Trophoblast cell (in vitro differentiated cells and primary cell): ENCODE measurements around the gene CPEB1.
A peak's percentile ranks its signal among the peaks of the same experiment; 100 is the strongest.

ENCODE experiments used
- DNase-seq, 2 donors: peaks; one replicate each; pipeline ENCODE4 v3.0.0-alpha.2; 2016
- H2AFZ ChIP-seq: 2 replicates; pipeline ENCODE4 v1.6.1; 2013; ENCODE audit warnings: low read length, moderate library complexity, mild to moderate bottlenecking; ENCODE audit not compliant: insufficient read depth, poor library complexity
- H2AK5ac ChIP-seq: 2 replicates; pipeline ENCODE4 v1.6.1; 2013; ENCODE audit warnings: mild to moderate bottlenecking, low read length
- H2BK120ac ChIP-seq: 2 replicates; pipeline ENCODE4 v1.6.1; 2013; ENCODE audit warnings: low read length, mild to moderate bottlenecking, moderate library complexity; ENCODE audit not compliant: insufficient read depth, poor library complexity
- H2BK12ac ChIP-seq: 2 replicates; pipeline ENCODE4 v1.6.1; 2013; ENCODE audit warnings: mild to moderate bottlenecking, low read length, moderate library complexity
- H2BK5ac ChIP-seq: 2 replicates; pipeline ENCODE4 v1.6.1; 2013; ENCODE audit warnings: low read length, low read depth, moderate library complexity, mild to moderate bottlenecking; ENCODE audit not compliant: poor library complexity
- H3K14ac ChIP-seq: 2 replicates; pipeline ENCODE4 v1.6.1; 2013; ENCODE audit warnings: mild to moderate bottlenecking, low read length
- H3K18ac ChIP-seq: 2 replicates; pipeline ENCODE4 v1.6.1; 2013; ENCODE audit warnings: mild to moderate bottlenecking, low read length
- H3K23ac ChIP-seq: 2 replicates; pipeline ENCODE4 v1.6.1; 2013; ENCODE audit warnings: low read length
- H3K27ac ChIP-seq: 2 replicates; pipeline ENCODE4 v1.5.1; 2013; ENCODE audit warnings: low read depth, mild to moderate bottlenecking, inconsistent platforms, low read length, moderate library complexity
- H3K27me3 ChIP-seq: 2 replicates; pipeline ENCODE4 v1.6.1; 2013; ENCODE audit warnings: inconsistent platforms, mild to moderate bottlenecking, low read length, moderate library complexity; ENCODE audit not compliant: insufficient read depth
- H3K36me3 ChIP-seq, 2 experiments: 1 replicate in 1 of 2; 2 replicates in 1 of 2; pipeline ENCODE4 v1.6.1; 2013; ENCODE audit warnings: low read length in 2 of 2, mild to moderate bottlenecking in 2 of 2, moderate library complexity in 1 of 2; ENCODE audit not compliant: insufficient read depth in 2 of 2, control insufficient read depth in 1 of 2
- H3K4ac ChIP-seq: 2 replicates; pipeline ENCODE4 v1.6.1; 2013; ENCODE audit warnings: low read depth, mild to moderate bottlenecking, low read length, moderate library complexity
- H3K4me1 ChIP-seq, 2 experiments: 1 replicate in 1 of 2; 2 replicates in 1 of 2; pipeline ENCODE4 v1.6.1; 2013; ENCODE audit warnings: low read length in 2 of 2, mild to moderate bottlenecking in 2 of 2, moderate library complexity in 1 of 2; ENCODE audit not compliant: insufficient read depth in 2 of 2, control insufficient read depth in 1 of 2
- H3K4me2 ChIP-seq: 2 replicates; pipeline ENCODE4 v1.6.1; 2013; ENCODE audit warnings: inconsistent platforms, mild to moderate bottlenecking, low read length, moderate library complexity
- H3K4me3 ChIP-seq: 2 replicates; pipeline ENCODE4 v1.5.1; 2013; ENCODE audit warnings: mild to moderate bottlenecking, low read depth, low read length, inconsistent platforms
- H3K79me1 ChIP-seq: one replicate; pipeline ENCODE4 v1.6.1; 2013; ENCODE audit warnings: low read length
- H3K79me2 ChIP-seq: 2 replicates; pipeline ENCODE4 v1.6.1; 2013; ENCODE audit warnings: low read length, mild to moderate bottlenecking; ENCODE audit not compliant: control insufficient read depth, insufficient read depth, poor library complexity
- H3K9ac ChIP-seq: 2 replicates; pipeline ENCODE4 v1.6.1; 2013; ENCODE audit warnings: mild to moderate bottlenecking, low read length
- H3K9me3 ChIP-seq: 2 replicates; pipeline ENCODE4 v1.6.1; 2013; ENCODE audit warnings: low read depth, mild to moderate bottlenecking, control low read depth, inconsistent platforms, low read length; ENCODE audit not compliant: insufficient read depth
- H4K12ac ChIP-seq: 2 replicates; pipeline ENCODE4 v1.6.1; 2013; ENCODE audit warnings: low read depth, mild to moderate bottlenecking, low read length, moderate library complexity
- H4K8ac ChIP-seq: 2 replicates; pipeline ENCODE4 v1.6.1; 2013; ENCODE audit warnings: low read depth, mild to moderate bottlenecking, low read length, moderate library complexity
- H4K91ac ChIP-seq: one replicate; pipeline ENCODE4 v1.6.1; 2013; ENCODE audit warnings: low read depth, mild to moderate bottlenecking, low read length, moderate library complexity
- WGBS: extraction: QIAGEN DNeasy Blood & Tissue Kit; methylation state at CpG from one replicate; pipeline ENCODE4 v1.1.7; 2013; ENCODE audit warnings: missing lambda C conversion rate; ENCODE audit not compliant: insufficient read length, insufficient coverage; ENCODE audit errors: extremely low coverage; 5-methylcytosine and 5-hydroxymethylcytosine counted together

The CPEB1 gene

GRCh38 chr15:82554849-82555248, 92.3 kb downstream of the CPEB1 start:
- H3K4me2 ChIP-seq, result no peak overlapping the region
- no peaks in the 10 kb centered on the region for H3K79me2 ChIP-seq
- no peak overlapping the region for H2BK12ac ChIP-seq
- H4K91ac ChIP-seq, result no peak overlapping the region
- H2BK120ac ChIP-seq, result no peak overlapping the region
- no peak overlapping the region for H3K23ac ChIP-seq
- WGBS, result no CpG with 5 or more reads among the region's 2 CpGs
- no peak overlapping the region for H4K8ac ChIP-seq
- no peak overlapping the region for H3K14ac ChIP-seq
- H3K36me3 ChIP-seq, result no peaks in the 10 kb centered on the region
- no peak overlapping the region for H2BK5ac ChIP-seq
- H2AFZ ChIP-seq, result no peak overlapping the region
- H3K79me1 ChIP-seq, result no peaks in the 10 kb centered on the region
- no peak overlapping the region for H3K4ac ChIP-seq
- no peak overlapping the region for H3K18ac ChIP-seq
- no peaks in the 10 kb centered on the region for H3K9me3 ChIP-seq
- H3K9ac ChIP-seq, result no peak overlapping the region
- no peak overlapping the region for H4K12ac ChIP-seq
- DNase-seq, result peak in 1 of 2 donors; percentile 19
- no peaks in the 10 kb centered on the region for H3K27me3 ChIP-seq
- H3K4me1 ChIP-seq, result no peaks in the 10 kb centered on the region
- no peak overlapping the region for H2AK5ac ChIP-seq
- no peak overlapping the region for H3K27ac ChIP-seq
- H3K4me3 ChIP-seq, result no peak overlapping the region

DNA sequence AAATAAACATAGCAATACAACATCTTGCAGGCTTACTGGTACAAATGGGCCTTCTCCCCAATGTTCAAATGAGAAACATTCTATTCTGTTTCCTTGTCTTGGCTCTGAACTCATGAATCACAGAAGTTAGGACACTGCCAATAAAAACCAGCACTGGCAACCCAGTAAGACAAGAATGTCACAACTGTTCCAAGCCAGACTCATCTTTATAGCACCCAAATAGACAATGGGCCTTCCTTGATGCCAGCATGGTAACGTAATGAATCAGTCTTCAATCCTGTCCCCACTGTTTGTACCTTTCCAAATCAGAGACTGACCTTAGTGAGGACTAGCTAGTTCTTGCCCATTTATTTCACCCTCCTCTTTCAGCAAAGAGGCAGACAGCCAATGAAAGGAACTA, 92.8 kb downstream of the CPEB1 start:
- no CpG with 5 or more reads among the region's 1 CpG for WGBS
- no peak overlapping the region for H4K91ac ChIP-seq
- no peak overlapping the region for H2AK5ac ChIP-seq
- no peak for DNase-seq
- no peak overlapping the region for H3K23ac ChIP-seq
- no peak overlapping the region for H2BK12ac ChIP-seq
- H4K8ac ChIP-seq, result no peak overlapping the region
- no peaks in the 10 kb centered on the region for H3K27me3 ChIP-seq
- H3K9me3 ChIP-seq, result no peaks in the 10 kb centered on the region
- no peaks in the 10 kb centered on the region for H3K4me1 ChIP-seq
- no peak overlapping the region for H4K12ac ChIP-seq
- H3K4me3 ChIP-seq, result no peak overlapping the region
- H3K18ac ChIP-seq, result no peak overlapping the region
- no peak overlapping the region for H2AFZ ChIP-seq
- no peak overlapping the region for H3K9ac ChIP-seq
- no peak overlapping the region for H3K4me2 ChIP-seq
- no peak overlapping the region for H3K27ac ChIP-seq
- H2BK120ac ChIP-seq, result no peak overlapping the region
- no peak overlapping the region for H3K4ac ChIP-seq
- no peak overlapping the region for H3K14ac ChIP-seq
- no peaks in the 10 kb centered on the region for H3K79me2 ChIP-seq
- H3K36me3 ChIP-seq, result no peaks in the 10 kb centered on the region
- no peak overlapping the region for H2BK5ac ChIP-seq
- no peaks in the 10 kb centered on the region for H3K79me1 ChIP-seq

- Histone ChIP-seq H3K27ac (no peak overlapping the region), H2BK5ac (no peak overlapping the region), H3K4me3 (no peak overlapping the region), H4K8ac (no peak overlapping the region), H4K12ac (no peak overlapping the region), H2AK5ac (no peak overlapping the region), H3K14ac (no peak overlapping the region), H2BK12ac (no peak overlapping the region), H2AFZ (no peak overlapping the region), H4K91ac (no peak overlapping the region), H3K4ac (no peak overlapping the region), H3K36me3 (no peaks in the 10 kb centered on the region), H3K4me1 (no peaks in the 10 kb centered on the region), H3K18ac (no peak overlapping the region), H3K79me1 (no peaks in the 10 kb centered on the region), H3K4me2 (no peak overlapping the region), H3K9me3 (no peaks in the 10 kb centered on the region), H3K27me3 (no peaks in the 10 kb centered on the region), H3K79me2 (no peaks in the 10 kb centered on the region), H3K9ac (no peak overlapping the region), H3K23ac (no peak overlapping the region), H2BK120ac (no peak overlapping the region)
- peak; percentile 69 to 82 for DNase-seq
- no CpG with 5 or more reads among the region's 1 CpG for WGBS
Observed at GRCh38 chr15:82553846-82554245, 93.3 kb downstream of the CPEB1 start.

GRCh38 chr15:82552861-82553260, 94.3 kb downstream of the CPEB1 start:
- Histone ChIP-seq H3K36me3 (no peaks in the 10 kb centered on the region), H2BK120ac (no peak overlapping the region), H2AFZ (no peak overlapping the region), H3K27me3 (no peaks in the 10 kb centered on the region), H3K4me3 (no peak overlapping the region), H3K23ac (no peak overlapping the region), H2BK5ac (no peak overlapping the region), H3K4me1 (peaks cover 0 to 5% of the 10 kb centered on the region in 2 experiments), H3K79me1 (no peaks in the 10 kb centered on the region), H2BK12ac (no peak overlapping the region), H3K14ac (no peak overlapping the region), H3K9ac (no peak overlapping the region), H2AK5ac (no peak overlapping the region), H4K8ac (no peak overlapping the region), H3K18ac (no peak overlapping the region), H3K4ac (no peak overlapping the region), H4K91ac (no peak overlapping the region), H4K12ac (no peak overlapping the region), H3K9me3 (no peaks in the 10 kb centered on the region), H3K79me2 (no peaks in the 10 kb centered on the region), H3K4me2 (no peak overlapping the region), H3K27ac (no peak overlapping the region)
- DNase-seq, result no peak
- no CpG with 5 or more reads among the region's 2 CpGs for WGBS
